ENCODE measurements around the gene C2orf15. TPM values are rescaled to one million over a fixed set of nuclear protein-coding genes. Genes with fewer than 3 reads are reported as not detected.

C2orf15 gene
- total and polyA plus RNA-seq, 2 of the 8 experiments (the other 6 are each of a cell fraction or from before 2014, with no cell fraction given): 3.6 to 6.5 TPM

DNA sequence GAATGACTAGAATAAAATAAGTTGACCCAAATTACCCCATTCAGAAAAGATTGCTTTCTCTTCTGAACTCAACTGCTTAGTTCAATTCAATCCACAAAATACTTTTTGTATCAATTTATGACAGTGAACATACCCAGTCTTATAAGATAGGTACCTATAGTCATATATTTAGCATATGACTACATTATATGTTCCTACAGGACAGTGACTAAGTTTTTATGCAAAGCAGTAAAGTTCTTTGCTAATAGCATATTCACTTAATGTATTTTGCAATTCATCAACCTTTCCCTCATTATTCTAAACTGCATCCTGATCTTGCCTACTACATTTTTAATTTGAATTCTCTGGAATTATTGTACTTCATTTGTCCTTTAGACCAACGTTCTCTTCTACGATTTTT lies 30.3 kb upstream of the C2orf15 start:
- Histone ChIP-seq H3K9me3 (ENCODE audit: insufficient read depth in 2 of 2, low read depth in 1 of 2, low read length in 1 of 2) (no peaks in the 10 kb centered on the region), H3K18ac (ENCODE audit: extremely low read depth, low read length) (no peak overlapping the region), H3K4me2 (ENCODE audit: insufficient read depth in 1 of 2, low read depth in 2 of 2, low read length in 2 of 2) (no peak overlapping the region), H3K9ac (replicated peaks in 1 of 4; ENCODE audit: extremely low read depth in 1 of 4, low read depth in 3 of 4, low read length in 3 of 4) (no peak overlapping the region), H3K4me3 (ENCODE audit: extremely low read depth in 1 of 4, insufficient read depth in 2 of 4, low read depth in 3 of 4, low read length in 4 of 4) (no peak overlapping the region), H3K27ac (ENCODE audit: low read depth, low read length) (no peak overlapping the region), H3K4me1 (replicated peaks in 1 of 4; ENCODE audit: control insufficient read depth in 3 of 4, insufficient read depth in 4 of 4, low read length in 3 of 4) (no peaks in the 10 kb centered on the region), H3K36me3 (ENCODE audit: control insufficient read depth in 2 of 4, insufficient read depth in 4 of 4, low read length in 3 of 4) (no peaks in the 10 kb centered on the region), H4K5ac (ENCODE audit: insufficient read length, low read depth, low read length) (no peak overlapping the region), H2BK12ac (ENCODE audit: low read depth, low read length) (no peak overlapping the region), H3K23ac (ENCODE audit: insufficient read length) (no peak overlapping the region), H3K14ac (ENCODE audit: insufficient read length) (no peak overlapping the region), H4K20me1 (replicated peaks in 1 of 2; ENCODE audit: control insufficient read depth in 1 of 2, insufficient read depth in 2 of 2, low read length in 2 of 2) (no peaks in the 10 kb centered on the region), H2BK5ac (ENCODE audit: low read depth, low read length) (no peak overlapping the region), H2AK5ac (ENCODE audit: low read depth, low read length) (no peak overlapping the region), H2BK20ac (ENCODE audit: low read length) (no peak overlapping the region), H3K4ac (replicated peaks; ENCODE audit: insufficient read length, low read depth, low read length) (no peak overlapping the region), H4K8ac (ENCODE audit: extremely low read depth, insufficient read depth, low read length) (no peak overlapping the region), H4K91ac (replicated peaks; ENCODE audit: insufficient read length, low read length) (no peak overlapping the region), H2BK15ac (ENCODE audit: low read length) (no peak overlapping the region), H3K79me1 (ENCODE audit: low read depth, low read length) (no peaks in the 10 kb centered on the region), H3K56ac (replicated peaks; ENCODE audit: insufficient read length, low read depth, low read length) (no peak overlapping the region), H2BK120ac (replicated peaks; ENCODE audit: low read depth, low read length) (no peak overlapping the region), H3K27me3 (replicated peaks in 1 of 4; ENCODE audit: control insufficient read depth in 3 of 4, extremely low read depth in 1 of 4, insufficient read depth in 3 of 4, low read length in 3 of 4) (no peaks in the 10 kb centered on the region), H3K79me2 (ENCODE audit: control insufficient read depth in 1 of 2, insufficient read depth in 2 of 2, low read length in 2 of 2) (no peaks in the 10 kb centered on the region), H2AFZ (ENCODE audit: low read length) (no peak overlapping the region), H3K23me2 (ENCODE audit: low read depth, low read length) (no peaks in the 10 kb centered on the region)
- ChIA-PET CTCF (ENCODE audit: partially characterized antibody) (no interaction called here), POLR2A (ENCODE audit: partially characterized antibody) (no interaction called here)
- no peak for DNase-seq (ENCODE audit: low read depth in 1 of 2, low spot score in 2 of 2)
- WGBS, 2 experiments (ENCODE audit: extremely low coverage in 1 of 2, insufficient coverage in 1 of 2, insufficient read length in 1 of 2, insufficient replicate concordance in 2 of 2, low coverage in 1 of 2, low lambda C conversion rate in 2 of 2, missing lambda C conversion rate in 1 of 2): 91% methylated on average over 2 of the region's 2 CpGs; no CpG with 5 or more reads in 1 of the 2 experiments
- no peak for FAIRE-seq
- no peak for TF ChIP-seq EP300 (IDR thresholded peaks at IDR 0.05; ENCODE audit: borderline replicate concordance in 1 of 2, low read depth in 2 of 2, low read length in 2 of 2)
- TF ChIP-seq CTBP2 (IDR thresholded peaks at IDR 0.05; ENCODE audit: borderline replicate concordance, insufficient read depth, insufficient read length, low read length): no peak
- no peak for TF ChIP-seq SRF (IDR thresholded peaks at IDR 0.05; ENCODE audit: low read depth, low read length)
- no peak for TF ChIP-seq CREB1 (IDR thresholded peaks at IDR 0.05)
- TF ChIP-seq NANOG (IDR thresholded peaks at IDR 0.05; ENCODE audit: insufficient read depth, low read depth, low read length, poor library complexity, severe bottlenecking): no peak
- no peak for TF ChIP-seq SAP30 (IDR thresholded peaks at IDR 0.05; ENCODE audit: insufficient read depth, insufficient replicate concordance, low read length)
- TF ChIP-seq POU5F1 (IDR thresholded peaks at IDR 0.05; ENCODE audit: low read depth, low read length): no peak
- no peak for TF ChIP-seq CHD1 (IDR thresholded peaks at IDR 0.05; ENCODE audit: low read depth, low read length)
- no peak for TF ChIP-seq KDM1A (IDR thresholded peaks at IDR 0.05; ENCODE audit: borderline replicate concordance, low read length)
- no peak for TF ChIP-seq E2F6 (IDR thresholded peaks at IDR 0.05)
- no peak for TF ChIP-seq ATF2 (IDR thresholded peaks at IDR 0.05; ENCODE audit: low read length)
- TF ChIP-seq GABPA (IDR thresholded peaks at IDR 0.05; ENCODE audit: borderline replicate concordance, insufficient read depth, low read length): no peak

Data from H1 (cell line).